HAP-1 (cell line): ENCODE results near the gene EFCAB8.
A peak's percentile ranks its signal among the peaks of the same experiment; 100 is the strongest.
"Not testable (repeated sequence)": the region's sequence is repeated elsewhere in the genome, so short reads cannot be mapped to it uniquely, and the experiment has no call there.

ENCODE experiments used
- DNase-seq, 2 experiments: peaks; one replicate each; pipeline ENCODE4 v3.0.0-alpha.2; 2016 to 2020; ENCODE audit warnings: low spot score in 2 of 2
- H3K27me3 ChIP-seq: fragments of 250-450 bp; sonication (Bioruptor Pico); 2 replicates; pipeline ENCODE4 v1.5.1; 2020; ENCODE audit warnings: low read depth, mild to moderate bottlenecking, moderate library complexity
- H3K36me3 ChIP-seq: fragments of 250-450 bp; sonication (Bioruptor Pico); replicated peaks from 2 replicates; pipeline ENCODE4 v1.5.1; 2020; ENCODE audit warnings: mild to moderate bottlenecking
- H3K4me1 ChIP-seq: fragments of 250-450 bp; sonication (Bioruptor Pico); 2 replicates; pipeline ENCODE4 v1.5.1; 2020; ENCODE audit warnings: mild to moderate bottlenecking
- H3K4me3 ChIP-seq: fragments of 250-450 bp; sonication (Bioruptor Pico); 2 replicates; pipeline ENCODE4 v1.5.1; 2020; ENCODE audit warnings: mild to moderate bottlenecking, moderate library complexity
- H3K9me3 ChIP-seq: fragments of 250-450 bp; sonication (Bioruptor Pico); 2 replicates; pipeline ENCODE4 v1.5.1; 2020; ENCODE audit warnings: mild to moderate bottlenecking, moderate library complexity
- in situ Hi-C: fragments of 300-500 bp; cut with MboI; formaldehyde crosslinking; loops from 3 replicates; pipeline ENCODE4 v1.14.3; 2020; ENCODE audit warnings: low sequenced_read_pairs, inconsistent platforms, mixed read lengths

EFCAB8 gene

DNA sequence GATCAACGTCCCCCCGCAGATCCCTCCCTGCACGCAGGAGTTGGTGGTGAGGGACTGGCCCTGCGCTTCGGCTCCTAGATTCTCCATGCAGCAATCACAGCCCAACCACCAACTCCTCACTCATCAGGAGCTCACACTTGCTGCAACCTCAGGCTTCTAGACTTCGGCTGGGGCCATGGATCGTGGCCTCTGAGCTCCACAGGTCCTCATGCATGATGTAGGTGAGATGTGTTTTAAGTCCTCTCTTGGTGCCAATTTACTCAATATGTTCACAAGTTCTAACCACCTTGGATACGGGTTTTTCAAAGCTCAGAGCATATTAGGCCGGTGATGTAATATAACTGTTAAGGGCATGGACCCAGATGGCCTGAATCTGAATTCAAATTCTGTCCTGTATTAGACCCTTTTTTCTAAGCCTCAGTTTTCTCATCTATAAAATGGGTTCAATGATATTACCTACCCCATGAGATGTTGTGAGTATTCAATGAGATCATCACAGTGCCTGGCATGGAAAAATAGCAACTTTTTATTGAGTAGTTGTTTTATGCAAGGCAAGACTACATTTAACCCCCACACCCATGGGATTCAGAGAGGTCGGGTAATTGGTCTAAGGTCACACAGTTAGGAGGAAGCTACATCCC lies 114.5 kb downstream of the EFCAB8 start:
- Histone ChIP-seq H3K36me3 (no peaks in the 10 kb centered on the region), H3K9me3 (no peaks in the 10 kb centered on the region), H3K27me3 (no peaks in the 10 kb centered on the region), H3K4me1 (no peaks in the 10 kb centered on the region), H3K4me3 (no peak overlapping the region)
- in situ Hi-C loops = no loop called here
- DNase-seq = no peak

DNA sequence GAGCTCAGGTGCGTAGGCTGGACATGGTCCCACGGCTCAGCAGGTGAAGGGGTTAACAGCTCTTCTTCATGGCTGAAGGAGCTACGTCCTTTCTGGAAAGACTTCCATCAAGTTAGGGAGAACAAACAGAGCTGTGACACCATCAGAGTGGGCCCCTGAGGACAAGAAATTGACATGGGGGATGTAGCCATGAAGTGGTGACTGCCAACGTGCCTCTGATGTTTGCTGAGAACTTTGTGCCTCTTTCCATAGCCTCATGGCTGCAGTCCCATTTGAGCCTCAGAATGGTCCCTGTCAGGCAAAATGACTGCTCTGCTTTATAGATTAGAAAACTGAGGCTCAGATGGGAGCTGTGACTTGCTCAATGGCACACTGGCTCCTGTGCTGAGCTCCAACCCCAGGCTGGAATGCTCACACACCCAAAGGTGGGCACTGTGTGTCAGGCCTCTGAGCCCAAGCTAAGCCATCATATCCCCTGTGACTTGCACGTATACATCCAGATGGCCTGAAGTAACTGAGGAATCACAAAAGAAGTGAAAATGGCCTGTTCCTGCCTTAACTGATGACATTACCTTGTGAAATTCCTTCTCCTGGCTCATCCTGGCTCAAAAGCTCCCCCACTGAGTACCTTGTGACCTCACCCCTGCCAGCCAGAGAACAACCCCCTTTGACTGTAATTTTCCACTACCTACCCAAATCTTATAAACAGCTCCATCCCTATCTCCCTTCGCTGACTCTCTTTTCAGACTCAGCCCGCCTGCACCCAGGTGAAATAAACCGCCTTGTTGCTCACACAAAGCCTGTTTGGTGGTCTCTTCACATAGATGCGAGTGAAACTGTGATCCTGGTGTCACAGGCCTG lies 115.7 kb downstream of the EFCAB8 start:
- H3K9me3 ChIP-seq, H3K4me3 ChIP-seq, H3K27me3 ChIP-seq, H3K4me1 ChIP-seq, DNase-seq, H3K36me3 ChIP-seq, in situ Hi-C loops: not testable (repeated sequence)

- in situ Hi-C loops, H3K36me3 ChIP-seq, DNase-seq, H3K4me3 ChIP-seq, H3K27me3 ChIP-seq, H3K9me3 ChIP-seq, H3K4me1 ChIP-seq: not testable (repeated sequence)
These were observed 116.4 kb downstream of the EFCAB8 start for GRCh38 chr20:32975121-32975520.

GRCh38 chr20:32975698-32976674 lies 117.3 kb downstream of the EFCAB8 start:
- Histone ChIP-seq H3K27me3 (no peaks in the 10 kb centered on the region), H3K4me1 (no peaks in the 10 kb centered on the region), H3K9me3 (no peaks in the 10 kb centered on the region), H3K36me3 (no peaks in the 10 kb centered on the region), H3K4me3 (no peak overlapping the region)
- DNase-seq = no peak
- in situ Hi-C loops = no loop called here

DNA sequence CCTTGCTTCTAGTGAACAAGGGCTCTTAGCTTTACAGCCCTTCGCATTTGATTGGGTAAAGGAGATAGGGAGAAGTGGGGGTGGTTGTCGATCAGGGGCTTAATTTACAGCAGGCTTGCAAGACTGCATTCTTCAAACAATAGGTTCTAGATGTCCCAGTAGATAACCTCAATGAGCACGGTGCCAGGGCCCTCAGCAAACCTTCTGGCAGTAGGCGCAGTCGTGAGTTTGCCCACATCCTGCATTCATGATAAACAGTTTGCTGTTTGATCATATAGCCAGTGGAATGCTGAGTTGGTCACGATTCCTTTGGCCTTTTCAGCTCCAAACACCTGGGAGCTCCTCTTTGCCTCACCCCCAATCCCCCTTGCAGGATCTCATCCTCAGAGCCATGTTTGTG lies 118.0 kb downstream of the EFCAB8 start:
- no peak for DNase-seq
- in situ Hi-C loops = no loop called here
- Histone ChIP-seq H3K4me1 (no peaks in the 10 kb centered on the region), H3K4me3 (no peak overlapping the region), H3K36me3 (no peaks in the 10 kb centered on the region), H3K27me3 (no peaks in the 10 kb centered on the region), H3K9me3 (no peaks in the 10 kb centered on the region)

DNA sequence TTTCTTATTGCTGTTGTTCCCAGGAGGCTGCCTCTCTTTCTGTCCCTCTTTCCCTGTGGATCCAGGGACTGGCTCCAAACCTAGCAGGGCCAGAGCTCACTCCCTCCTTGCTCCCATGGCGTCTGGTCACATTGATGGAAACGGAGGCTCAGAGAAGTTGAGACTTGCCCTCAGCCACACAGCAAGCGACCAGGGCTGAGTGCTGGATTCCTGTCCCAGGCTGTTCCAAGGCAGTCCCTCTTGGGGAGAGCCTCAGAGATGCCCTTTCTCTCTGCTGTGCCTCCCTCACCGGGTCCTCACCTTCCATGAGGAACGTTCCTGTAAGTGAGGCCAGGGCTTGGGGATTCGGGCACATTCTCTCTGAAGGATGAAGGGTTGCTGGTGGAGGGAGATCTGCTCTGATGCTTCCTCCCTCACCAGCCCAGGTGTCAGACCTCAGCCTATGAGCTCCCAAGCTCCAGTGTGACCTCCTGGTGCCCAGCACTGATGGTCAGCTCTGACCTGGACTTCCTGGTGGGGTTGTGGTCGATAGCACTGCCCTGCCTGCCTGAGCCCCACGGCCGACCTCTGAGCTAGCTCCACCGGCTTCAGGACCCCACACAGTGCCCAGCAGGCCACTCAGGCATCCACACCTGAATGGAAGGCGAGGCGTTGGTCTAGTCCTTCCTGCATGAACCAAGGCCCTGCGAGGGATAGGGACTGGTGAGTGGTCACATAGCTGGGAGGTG lies 118.7 kb downstream of the EFCAB8 start:
- no peak for DNase-seq
- no peak overlapping the region for H3K4me3 ChIP-seq
- in situ Hi-C loops = no loop called here
- H3K27me3 ChIP-seq = no peaks in the 10 kb centered on the region
- H3K36me3 ChIP-seq = no peaks in the 10 kb centered on the region
- no peaks in the 10 kb centered on the region for H3K9me3 ChIP-seq
- no peaks in the 10 kb centered on the region for H3K4me1 ChIP-seq

GRCh38 chr20:32978009-32978335 lies 119.2 kb downstream of the EFCAB8 start:
- Histone ChIP-seq H3K36me3 (no peaks in the 10 kb centered on the region), H3K4me1 (no peaks in the 10 kb centered on the region), H3K9me3 (no peaks in the 10 kb centered on the region), H3K4me3 (no peak overlapping the region), H3K27me3 (no peaks in the 10 kb centered on the region)
- in situ Hi-C loops = no loop called here
- DNase-seq = no peak

- Histone ChIP-seq H3K36me3 (no peaks in the 10 kb centered on the region), H3K4me3 (no peak overlapping the region), H3K9me3 (no peaks in the 10 kb centered on the region), H3K4me1 (no peaks in the 10 kb centered on the region), H3K27me3 (no peaks in the 10 kb centered on the region)
- no peak for DNase-seq
- in situ Hi-C loops = no loop called here
These were observed 120.7 kb downstream of the EFCAB8 start for GRCh38 chr20:32979201-32979998.

DNA sequence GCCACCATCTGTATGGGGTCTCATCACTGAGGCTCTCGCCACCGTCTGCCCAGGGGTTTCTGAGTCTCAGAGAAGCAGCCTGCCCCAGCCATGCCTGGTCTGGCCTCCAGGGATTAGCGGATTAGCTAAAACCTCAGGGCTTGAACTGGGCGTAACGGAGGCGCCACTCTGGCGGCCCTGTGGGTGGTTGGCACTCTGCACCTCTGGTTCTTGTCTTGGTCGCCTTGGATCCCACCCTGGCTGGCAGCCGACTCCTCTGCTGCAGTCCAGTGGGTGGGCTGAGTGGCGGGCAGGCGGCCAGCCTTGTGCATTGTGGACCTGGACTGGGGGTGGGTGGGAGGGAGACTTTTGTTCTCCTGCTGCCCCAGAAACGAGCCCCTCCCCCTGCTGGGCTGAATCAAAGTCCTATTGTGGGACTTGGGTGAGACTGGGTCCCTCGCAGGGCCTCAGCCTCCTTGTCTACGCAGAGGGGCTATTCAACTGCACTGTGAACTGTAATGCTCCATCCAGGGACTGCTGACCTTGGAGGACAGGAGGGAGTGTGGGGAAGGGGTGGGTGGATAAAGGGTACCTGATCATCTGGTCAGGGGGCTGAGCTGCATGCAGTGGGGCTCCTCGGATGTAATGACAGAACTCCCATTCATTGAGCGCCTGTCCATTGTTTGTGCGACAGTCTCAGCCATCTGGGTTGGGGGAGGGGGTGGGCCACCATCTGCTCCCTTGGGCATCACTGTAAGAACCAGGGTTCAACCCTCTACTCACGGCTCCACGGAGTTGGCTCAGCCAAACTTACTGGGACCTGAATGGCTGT lies 121.6 kb downstream of the EFCAB8 start:
- no peaks in the 10 kb centered on the region for H3K4me1 ChIP-seq
- no peaks in the 10 kb centered on the region for H3K9me3 ChIP-seq
- DNase-seq = no peak
- H3K36me3 ChIP-seq = no peaks in the 10 kb centered on the region
- no peaks in the 10 kb centered on the region for H3K27me3 ChIP-seq
- H3K4me3 ChIP-seq = no peak overlapping the region
- in situ Hi-C loops = loop anchor here (10.0 kb wide), 1 partner anchor 64 kb away; no protein-coding TSS in a partner anchor

GRCh38 chr20:32980990-32981389 lies 122.3 kb downstream of the EFCAB8 start:
- no peak for DNase-seq
- no peak overlapping the region for H3K4me3 ChIP-seq
- no peaks in the 10 kb centered on the region for H3K36me3 ChIP-seq
- in situ Hi-C loops = loop anchor here (10.0 kb wide), 1 partner anchor 64 kb away; no protein-coding TSS in a partner anchor
- H3K9me3 ChIP-seq = no peaks in the 10 kb centered on the region
- no peaks in the 10 kb centered on the region for H3K27me3 ChIP-seq
- H3K4me1 ChIP-seq = no peaks in the 10 kb centered on the region

DNA sequence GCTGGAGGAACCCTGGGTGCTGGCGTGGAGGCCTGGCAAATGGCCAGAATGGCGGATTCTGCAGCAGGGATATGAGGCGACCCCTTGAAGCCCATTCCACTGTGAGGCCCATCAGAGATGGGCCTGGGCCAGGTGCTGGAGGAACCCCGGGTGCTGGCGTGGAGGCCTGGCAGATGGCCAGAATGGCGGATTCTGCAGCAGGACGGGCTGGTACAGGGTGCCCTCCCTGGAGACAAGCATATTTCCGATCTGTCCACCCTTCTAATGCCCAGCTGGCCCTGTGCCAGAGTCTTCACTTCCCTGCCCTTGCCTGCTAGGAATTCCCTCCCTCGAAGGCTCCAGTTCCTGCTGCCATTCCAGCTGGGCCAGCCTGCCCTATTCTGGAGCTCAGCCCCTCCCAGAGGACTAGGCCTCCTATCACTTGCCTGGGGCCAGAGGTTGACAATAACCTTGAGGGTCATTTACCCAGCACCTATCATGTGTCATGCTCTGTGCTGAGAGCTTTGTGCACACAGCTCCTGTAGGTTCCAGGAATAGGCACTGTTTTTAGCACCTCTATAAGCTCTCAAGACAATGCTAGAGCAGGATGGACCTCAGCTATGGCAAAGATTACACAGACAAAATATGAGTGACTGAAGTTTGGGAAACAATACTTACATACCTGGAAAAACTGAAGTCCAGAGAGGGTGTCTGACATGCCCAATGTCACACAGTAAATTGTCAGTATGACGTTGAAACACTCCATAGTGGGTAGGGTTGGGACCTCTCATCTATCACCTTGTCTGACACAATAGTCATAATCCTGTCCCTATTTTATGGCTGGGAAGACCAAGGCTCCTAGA lies 124.1 kb downstream of the EFCAB8 start:
- Histone ChIP-seq H3K36me3 (no peaks in the 10 kb centered on the region), H3K4me3 (no peak overlapping the region), H3K27me3 (no peaks in the 10 kb centered on the region), H3K9me3 (no peaks in the 10 kb centered on the region), H3K4me1 (no peaks in the 10 kb centered on the region)
- in situ Hi-C loops = loop anchor here (10.0 kb wide), 1 partner anchor 62 kb away; no protein-coding TSS in a partner anchor
- peak in 1 of 2 experiments; percentile 24 for DNase-seq
